ENCODE measurements around the gene DRD3. TPM values are rescaled to one million over a fixed set of nuclear protein-coding genes. Genes with fewer than 3 reads are reported as not detected.

The DRD3 gene
- total RNA-seq, 1 donor from 2014 or later, result not detected

- Mint-ChIP-seq H3K27ac (ENCODE audit: unreplicated experiment) (no peak overlapping the region), H3K27me3 (ENCODE audit: low read depth, unreplicated experiment) (no peaks in the 10 kb centered on the region), H3K9me3 (ENCODE audit: unreplicated experiment) (no peaks in the 10 kb centered on the region), H3K4me1 (ENCODE audit: low read depth, unreplicated experiment) (no peaks in the 10 kb centered on the region), H3K36me3 (ENCODE audit: low read depth, unreplicated experiment) (peaks cover 8% of the 10 kb centered on the region), H3K4me3 (ENCODE audit: unreplicated experiment) (no peak overlapping the region)
- Histone ChIP-seq H3K9ac (ENCODE audit: low read length) (no peak overlapping the region), H3K79me2 (ENCODE audit: insufficient read depth, low read length) (no peaks in the 10 kb centered on the region), H3K4me3 (ENCODE audit: insufficient read depth, low read depth, low read length) (no peak overlapping the region), H3K4me1 (ENCODE audit: insufficient read depth, low read length) (no peaks in the 10 kb centered on the region), H3K27ac (ENCODE audit: low read depth, low read length) (no peak overlapping the region), H2AFZ (ENCODE audit: low read depth, low read length) (no peak overlapping the region), H4K20me1 (ENCODE audit: insufficient read depth, low read length) (no peaks in the 10 kb centered on the region), H3K36me3 (ENCODE audit: insufficient read depth, low read length) (peaks cover 32% of the 10 kb centered on the region), H3K27me3 (ENCODE audit: insufficient read depth, low read length) (no peaks in the 10 kb centered on the region), H3K9me3 (ENCODE audit: insufficient read depth, low read depth, low read length) (no peaks in the 10 kb centered on the region), H3K4me2 (ENCODE audit: low read length) (peak overlapping the region; percentile 10)
- no peak for TF ChIP-seq CTCF (IDR thresholded peaks at IDR 0.05; ENCODE audit: insufficient read depth, low read depth, low read length)
- no peak for TF ChIP-seq EZH2 (IDR thresholded peaks at IDR 0.05; ENCODE audit: insufficient read depth, low read length)
- DNase-seq (ENCODE audit: low read depth) (peak; percentile 34), FAIRE-seq (no peak)
Observed at GRCh38 chr3:114079761-114080160, 99.1 kb downstream of the DRD3 start.

- Histone ChIP-seq H3K4me3 (ENCODE audit: insufficient read depth, low read depth, low read length) (no peak overlapping the region), H3K9me3 (ENCODE audit: insufficient read depth, low read depth, low read length) (no peaks in the 10 kb centered on the region), H4K20me1 (ENCODE audit: insufficient read depth, low read length) (no peaks in the 10 kb centered on the region), H3K27me3 (ENCODE audit: insufficient read depth, low read length) (no peaks in the 10 kb centered on the region), H3K27ac (ENCODE audit: low read depth, low read length) (no peak overlapping the region), H3K36me3 (ENCODE audit: insufficient read depth, low read length) (peaks cover 41% of the 10 kb centered on the region), H3K4me1 (ENCODE audit: insufficient read depth, low read length) (no peaks in the 10 kb centered on the region), H3K79me2 (ENCODE audit: insufficient read depth, low read length) (no peaks in the 10 kb centered on the region), H2AFZ (ENCODE audit: low read depth, low read length) (no peak overlapping the region), H3K4me2 (ENCODE audit: low read length) (no peak overlapping the region), H3K9ac (ENCODE audit: low read length) (no peak overlapping the region)
- FAIRE-seq (no peak), DNase-seq (ENCODE audit: low read depth) (no peak)
- Mint-ChIP-seq H3K4me3 (ENCODE audit: unreplicated experiment) (no peak overlapping the region), H3K4me1 (ENCODE audit: low read depth, unreplicated experiment) (no peaks in the 10 kb centered on the region), H3K27ac (ENCODE audit: unreplicated experiment) (no peak overlapping the region), H3K36me3 (ENCODE audit: low read depth, unreplicated experiment) (peaks cover 15% of the 10 kb centered on the region), H3K9me3 (ENCODE audit: unreplicated experiment) (no peaks in the 10 kb centered on the region), H3K27me3 (ENCODE audit: low read depth, unreplicated experiment) (no peaks in the 10 kb centered on the region)
- TF ChIP-seq CTCF (IDR thresholded peaks at IDR 0.05; ENCODE audit: insufficient read depth, low read depth, low read length) (no peak), EZH2 (IDR thresholded peaks at IDR 0.05; ENCODE audit: insufficient read depth, low read length) (no peak)
Observed at GRCh38 chr3:114078126-114078525, 100.7 kb downstream of the DRD3 start.

Other genes with a start within 250 kb of the DRD3 start
- gene ZDHHC23, start 231.0 kb downstream of the DRD3 start, total RNA-seq, result 0.67 and 0.68 TPM in 2 replicates
- gene CCDC191, start 122.5 kb downstream of the DRD3 start, total RNA-seq, result 2.5 and 3.1 TPM in 2 replicates
- 17.2 and 22.7 TPM in 2 replicates for gene QTRT2, start 122.3 kb downstream of the DRD3 start, total RNA-seq
- gene ZNF80, start 58.5 kb upstream of the DRD3 start, total RNA-seq, result not detected in 2 replicates
- not detected in 2 replicates for gene TIGIT, start 115.0 kb upstream of the DRD3 start, total RNA-seq

Measured in astrocyte (in vitro differentiated cells and primary cell).